DMS 273 treated with DMSO at 0.1 percent for 48 hours (cell line): ENCODE data around the gene SPAG16.
"Not testable (repeated sequence)": the region's sequence is repeated elsewhere in the genome, so short reads cannot be mapped to it uniquely, and the experiment has no call there.

Experiments
- DNase-seq: peaks from one replicate; lab custom pipeline; 2025; lab: John Stamatoyannopoulos, UW

The SPAG16 gene

DNA sequence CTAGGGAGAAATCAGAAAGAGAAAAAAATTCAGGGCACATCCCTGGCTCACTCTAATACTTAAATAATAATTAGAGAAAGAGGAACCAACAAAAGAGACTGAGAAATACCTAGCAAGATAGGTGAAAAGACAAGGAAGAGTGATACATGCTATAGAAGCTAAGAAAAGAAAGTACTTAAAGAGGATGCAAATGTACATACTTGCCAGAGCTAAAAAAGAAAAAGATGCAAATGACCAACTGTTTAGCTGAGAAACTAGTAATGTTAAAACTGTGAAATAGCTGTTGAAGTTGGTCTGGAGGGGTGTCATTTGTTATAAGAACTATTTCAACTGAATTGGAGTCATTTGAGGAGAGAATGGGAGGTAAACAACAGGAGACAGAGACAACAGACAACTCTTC lies 412.2 kb downstream of the SPAG16 start:
- no peak for DNase-seq

DNA sequence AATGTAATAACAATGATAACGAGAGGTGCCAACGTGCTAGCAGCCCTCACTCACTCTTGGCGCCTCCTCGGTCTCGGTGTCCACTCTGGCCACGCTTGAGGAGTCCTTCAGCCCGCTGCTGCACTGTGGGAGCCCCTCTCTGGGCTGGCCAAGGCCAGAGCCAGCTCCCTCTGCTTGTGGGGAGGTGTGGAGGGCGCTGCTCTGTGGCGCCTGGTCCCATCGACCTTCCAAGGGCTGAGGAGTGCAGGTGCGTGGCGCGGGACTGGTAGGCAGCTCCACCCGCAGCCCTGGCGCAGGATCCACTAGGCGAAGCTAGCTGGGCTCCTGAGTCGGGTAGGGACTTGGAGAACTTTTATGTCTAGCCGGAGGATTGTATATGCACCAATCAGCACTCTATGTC lies 417.1 kb downstream of the SPAG16 start:
- not testable (repeated sequence) for DNase-seq

DNA sequence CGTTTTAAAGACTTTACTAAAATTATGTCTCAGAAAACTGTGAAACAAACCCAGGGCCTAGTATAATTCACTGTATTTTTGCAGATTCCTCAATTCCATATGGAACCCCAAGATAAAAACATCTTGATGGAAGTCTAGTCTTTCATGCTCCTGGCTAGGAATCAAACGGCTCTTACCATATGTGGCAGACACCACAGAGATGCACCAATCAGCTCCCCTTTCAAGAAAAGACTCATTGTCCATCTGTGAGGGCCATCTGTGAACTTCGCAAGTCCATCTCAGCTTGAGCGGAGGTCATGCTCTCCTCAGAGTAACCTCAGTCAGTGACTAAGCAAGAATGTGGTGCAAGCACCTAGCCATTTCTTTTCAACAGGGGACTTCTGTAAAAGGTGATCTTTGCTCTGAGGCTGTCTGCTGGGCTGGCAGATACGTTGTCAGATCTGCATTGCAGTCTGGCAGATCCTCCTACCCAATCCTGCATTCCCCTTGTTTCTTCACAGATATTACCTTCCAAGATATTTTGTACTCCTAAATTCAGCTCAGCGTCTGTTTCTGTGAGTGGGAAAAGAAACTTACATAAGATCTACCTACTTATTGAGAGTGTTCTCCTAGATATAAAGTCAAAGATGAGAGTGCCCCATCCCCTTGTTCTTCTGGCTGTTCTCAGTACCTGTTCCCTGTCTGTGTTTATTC lies 419.3 kb downstream of the SPAG16 start:
- no peak for DNase-seq

DNA sequence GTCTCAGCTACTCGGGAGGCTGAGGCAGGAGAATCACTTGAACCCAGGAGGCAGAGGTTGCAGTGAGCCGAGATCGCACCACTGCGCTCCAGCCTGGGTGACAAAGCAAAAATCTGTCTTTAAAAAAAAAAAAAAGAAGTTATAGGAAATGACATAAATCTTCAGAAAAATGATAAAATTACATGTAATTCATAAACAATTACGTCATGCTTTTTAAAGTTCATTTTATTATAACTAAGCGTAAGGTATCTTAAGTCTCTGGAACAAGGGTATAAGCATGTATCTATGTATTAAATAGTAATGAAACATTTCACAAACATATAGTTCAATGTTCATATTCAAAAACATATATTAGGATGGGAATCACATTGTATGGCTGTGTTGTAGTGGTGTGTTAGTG lies 425.9 kb downstream of the SPAG16 start:
- no peak for DNase-seq

DNA sequence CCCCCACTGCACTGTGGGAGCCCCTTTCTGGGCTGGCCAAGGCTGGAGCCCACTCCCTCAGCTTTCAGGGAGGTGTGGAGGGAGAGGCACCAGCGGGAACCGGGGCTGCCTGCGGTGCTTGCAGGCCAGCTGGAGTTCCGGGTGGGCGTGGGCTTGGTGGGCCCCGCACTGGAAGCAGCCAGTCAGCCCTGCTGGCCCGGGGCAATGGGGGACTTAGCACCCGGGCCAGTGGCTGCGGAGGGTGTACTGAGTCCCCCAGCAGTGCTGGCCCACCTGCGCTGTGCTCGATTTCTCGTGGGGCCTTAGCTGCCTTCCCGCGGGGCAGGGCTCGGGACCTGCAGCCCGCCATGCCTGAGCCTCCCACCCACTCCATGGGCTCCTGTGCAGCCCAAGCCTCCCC lies 434.1 kb downstream of the SPAG16 start:
- not testable (repeated sequence) for DNase-seq

DNA sequence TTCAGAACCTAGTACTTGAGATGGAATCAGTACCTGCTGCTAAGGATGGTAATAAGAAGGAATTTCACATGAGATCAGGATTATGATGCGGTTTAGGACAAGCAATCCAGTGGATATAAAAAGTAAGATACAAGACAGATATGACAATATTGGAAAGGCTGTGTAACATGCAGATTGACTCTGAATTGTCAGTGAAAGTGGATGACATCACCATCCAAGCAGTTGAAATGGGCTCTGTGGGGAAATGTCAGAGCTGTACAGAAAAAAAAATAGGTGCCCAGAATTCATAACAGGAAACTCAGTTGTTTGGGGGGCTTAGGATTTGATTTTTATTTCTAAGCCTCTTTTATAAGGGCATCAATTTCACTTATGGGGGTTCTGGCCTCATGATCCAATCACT lies 438.3 kb downstream of the SPAG16 start:
- DNase-seq, result no peak

DNA sequence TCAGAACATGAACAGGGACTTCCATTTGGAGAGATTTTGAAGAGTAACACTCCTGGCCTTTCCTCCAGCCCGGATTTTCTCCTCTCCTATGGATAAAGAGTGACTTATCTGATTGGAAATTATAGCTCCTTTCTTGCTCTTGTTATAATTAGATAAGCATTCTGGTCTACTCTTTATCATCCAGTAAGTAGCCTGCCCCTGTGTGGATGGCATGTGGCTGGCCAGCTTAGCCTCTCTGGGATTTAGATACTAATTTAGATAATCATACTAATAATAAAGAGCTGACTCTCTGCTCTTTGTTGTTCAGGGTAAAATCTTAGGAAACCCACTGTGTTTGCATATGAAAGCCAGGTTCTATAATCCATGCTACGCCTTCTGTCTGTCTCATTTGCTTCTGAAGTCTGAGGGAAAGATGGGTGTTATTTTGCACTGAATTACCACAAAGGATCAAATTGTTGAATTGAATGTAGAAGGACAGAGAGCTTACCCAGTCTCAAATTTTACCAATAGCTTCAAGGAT lies 438.8 kb downstream of the SPAG16 start:
- no peak for DNase-seq

DNA sequence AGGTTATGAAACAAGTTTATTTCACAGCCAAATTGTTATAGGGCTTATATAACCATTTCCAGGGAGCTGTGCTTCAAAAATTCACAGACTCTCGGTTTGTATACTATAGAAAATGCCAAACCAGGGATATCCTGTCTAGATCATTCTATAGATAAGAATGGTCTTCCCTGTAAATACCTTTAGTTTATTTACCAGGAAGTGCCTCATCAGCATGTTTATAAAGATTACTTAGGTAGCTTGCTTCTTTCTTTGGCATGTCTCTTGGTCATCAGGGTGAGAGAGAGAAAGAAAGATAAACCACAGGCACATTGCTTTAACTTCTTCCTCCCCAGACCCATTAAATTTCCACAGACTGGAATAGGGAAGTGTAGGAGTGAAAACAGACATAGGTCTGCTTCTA lies 439.4 kb downstream of the SPAG16 start:
- no peak for DNase-seq

DNA sequence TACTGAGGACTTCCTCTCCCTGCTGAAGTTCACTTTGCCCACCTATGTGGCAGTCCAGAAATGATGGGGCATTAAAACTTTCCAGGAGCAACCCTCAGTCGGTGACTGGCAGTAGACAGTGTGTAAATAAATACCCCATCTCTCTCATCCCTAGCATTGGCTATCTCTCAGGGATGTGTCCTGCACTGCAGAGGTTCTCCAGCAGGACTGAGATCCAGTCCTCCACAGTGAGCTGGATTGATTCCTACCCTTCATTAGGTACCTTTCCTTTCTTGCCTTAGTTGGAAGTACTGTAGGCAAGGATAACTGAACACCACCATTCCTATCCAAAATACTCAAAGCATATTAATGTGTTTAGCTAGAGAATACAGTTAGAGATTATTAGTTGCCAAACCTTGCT lies 441.8 kb downstream of the SPAG16 start:
- no peak for DNase-seq

DNA sequence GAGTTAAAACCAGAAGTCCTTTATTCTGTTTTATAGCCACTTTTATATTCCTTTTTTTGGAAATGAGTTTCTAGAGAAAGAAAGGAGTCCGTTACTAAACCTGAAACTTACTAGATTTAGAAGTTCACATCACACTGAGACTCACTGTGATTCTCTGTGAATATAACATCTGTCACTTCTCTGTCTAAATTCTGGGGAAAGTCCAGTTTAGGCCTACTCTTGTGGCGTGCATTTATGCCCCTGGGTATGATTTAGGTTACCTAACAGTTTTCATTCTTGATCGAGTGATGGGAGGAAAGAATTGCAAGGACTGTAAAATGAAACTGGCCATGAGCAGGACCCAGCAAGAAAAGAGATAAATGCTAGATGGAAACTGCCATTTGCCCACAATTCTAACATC lies 449.6 kb downstream of the SPAG16 start:
- DNase-seq, result no peak

DNA sequence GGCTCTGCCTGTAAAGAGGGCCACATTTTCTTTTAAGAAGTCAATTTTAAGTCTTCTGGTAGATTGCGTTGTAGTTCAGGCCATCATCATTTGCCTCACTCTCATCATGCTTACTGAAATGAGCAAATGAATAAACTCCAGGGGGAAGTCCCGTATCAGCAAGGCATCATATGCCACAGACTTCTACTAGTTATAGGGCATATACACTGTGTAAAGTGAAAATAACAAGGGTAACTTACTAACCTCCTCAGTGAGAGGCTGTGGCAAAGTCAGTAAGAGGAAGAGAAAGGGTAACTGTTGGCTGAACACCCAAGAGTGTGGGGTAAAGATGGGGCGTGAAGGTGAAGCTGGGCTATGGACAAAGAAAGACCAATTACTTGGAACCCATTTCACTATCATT lies 456.2 kb downstream of the SPAG16 start:
- DNase-seq, result no peak

DNA sequence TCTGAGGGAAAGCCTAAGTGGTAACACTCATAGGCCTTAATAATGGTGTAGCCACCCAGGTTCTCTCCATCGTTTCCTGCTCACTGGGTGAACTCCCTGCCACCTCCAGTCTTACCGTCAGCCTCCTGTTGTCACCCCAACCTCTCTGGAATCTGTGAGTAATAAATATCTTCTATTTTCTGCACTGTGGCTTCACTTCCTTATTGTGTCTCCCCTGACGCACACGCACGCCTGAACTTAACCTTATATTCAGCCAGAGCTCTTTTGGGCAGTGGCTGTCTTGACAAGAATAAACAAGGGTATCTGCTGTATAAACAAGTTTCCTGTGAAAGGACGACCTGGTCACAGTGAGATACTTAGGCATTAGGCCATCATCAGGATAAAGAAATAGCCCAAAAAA lies 467.2 kb downstream of the SPAG16 start:
- DNase-seq, result no peak

DNA sequence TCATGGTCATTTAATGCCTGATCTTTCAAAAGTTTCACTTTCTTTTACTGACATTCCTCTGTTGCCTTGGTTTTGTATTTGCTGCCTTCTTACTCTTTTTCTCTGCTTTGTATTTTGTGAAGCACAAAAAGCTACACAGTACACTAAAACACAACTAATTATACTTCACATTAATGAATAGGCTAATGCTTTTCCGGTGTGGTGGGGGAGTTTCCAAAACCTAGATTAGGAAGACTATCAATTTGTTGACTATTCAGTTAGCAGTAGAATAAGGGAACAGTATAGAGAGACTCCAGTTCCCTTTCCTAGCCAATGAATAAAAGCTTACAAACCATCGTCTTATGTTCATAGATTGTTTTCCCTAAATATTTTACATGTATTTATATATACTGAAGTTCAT lies 468.3 kb downstream of the SPAG16 start:
- DNase-seq, result no peak

DNA sequence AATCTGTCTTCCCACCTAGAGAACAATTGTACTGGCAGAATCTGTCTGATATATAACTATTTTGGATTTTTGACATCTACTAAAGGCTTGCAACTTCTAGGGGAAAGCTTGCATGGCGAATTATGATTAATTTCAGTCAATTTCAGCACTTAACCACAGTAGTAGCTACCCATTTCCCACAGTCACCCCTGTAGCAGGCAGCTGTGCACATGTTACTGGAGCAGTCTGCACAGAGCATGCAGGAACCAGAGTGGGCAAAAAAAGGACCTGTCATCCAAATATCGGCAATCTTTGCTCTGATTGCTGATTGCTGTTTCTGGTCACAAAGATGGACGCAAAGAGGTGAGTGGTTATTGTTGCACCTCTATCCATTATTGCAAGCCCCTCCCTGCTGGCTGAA lies 473.3 kb downstream of the SPAG16 start:
- DNase-seq, result no peak

DNA sequence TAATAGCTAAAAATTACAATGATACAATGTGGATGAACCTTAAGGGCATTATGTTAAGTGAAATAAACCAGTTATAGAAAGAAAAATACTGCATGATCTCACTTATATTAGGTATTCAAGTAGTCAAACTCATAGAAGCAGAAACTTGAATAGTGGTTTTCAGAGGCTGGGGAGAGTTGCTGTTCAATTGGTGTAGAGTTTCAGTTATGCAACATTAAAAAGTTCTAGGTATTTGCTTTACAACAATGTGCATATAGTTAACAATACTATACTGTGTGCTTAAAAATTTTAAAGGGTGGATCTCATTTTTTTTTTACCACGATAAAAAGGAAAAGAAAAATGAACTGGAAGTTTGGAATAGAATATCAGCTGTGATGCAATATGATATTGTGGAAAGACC lies 479.1 kb downstream of the SPAG16 start:
- no peak for DNase-seq

DNA sequence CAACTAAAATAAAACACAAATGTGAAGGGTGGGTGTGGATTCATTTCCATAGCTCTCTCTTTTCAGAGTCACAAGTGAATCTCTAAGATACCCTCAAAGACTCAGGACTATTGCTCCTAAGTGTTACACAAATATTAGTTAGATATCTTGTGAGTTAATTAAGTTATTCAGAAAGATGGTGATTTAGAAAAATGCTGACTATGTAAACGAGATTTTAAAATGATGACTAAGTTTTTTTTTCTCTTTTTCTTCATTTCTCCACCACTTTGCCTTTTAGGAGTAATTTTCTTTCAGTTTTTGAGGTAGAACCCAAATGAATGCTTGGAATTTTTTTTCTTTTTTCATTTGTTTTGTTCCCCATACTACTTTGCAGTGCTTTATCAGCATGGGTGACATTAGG lies 479.7 kb downstream of the SPAG16 start:
- no peak for DNase-seq

DNA sequence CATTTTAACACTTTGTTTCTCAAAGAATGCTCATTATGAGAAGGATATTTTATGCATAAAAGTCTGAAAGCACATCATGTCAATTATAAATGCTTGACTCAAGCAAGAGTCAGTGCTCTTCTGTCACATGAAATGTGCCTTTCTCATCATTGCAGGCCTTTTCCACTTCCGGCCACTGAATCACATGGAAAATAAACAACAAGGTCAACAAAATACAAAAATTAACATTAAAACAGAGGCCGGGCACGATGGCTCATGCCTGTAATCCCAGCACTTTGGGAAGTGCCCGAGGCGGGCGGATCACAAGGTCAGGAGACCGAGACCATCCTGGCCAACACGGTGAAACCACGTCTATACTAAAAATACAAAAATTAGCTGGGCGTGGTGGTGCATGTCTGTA lies 480.6 kb downstream of the SPAG16 start:
- DNase-seq, result no peak

DNA sequence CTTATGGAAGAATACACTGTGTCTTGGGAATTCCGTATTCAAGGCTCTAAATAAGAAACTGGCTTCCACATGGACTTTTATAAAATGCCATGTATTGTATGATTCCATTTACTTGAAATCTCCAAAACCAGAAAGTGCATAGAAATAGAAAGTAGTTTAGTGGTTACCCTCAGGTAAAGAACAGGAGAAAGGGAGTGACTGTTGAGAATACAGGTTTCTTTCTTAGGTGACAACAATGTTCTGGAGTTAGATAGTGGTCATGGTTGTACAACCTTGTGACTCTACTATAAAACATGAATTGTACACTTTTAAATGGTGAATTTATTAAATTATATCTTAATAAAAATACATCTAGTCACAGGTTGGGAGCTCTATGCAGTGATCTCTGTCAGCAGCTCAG lies 481.8 kb downstream of the SPAG16 start:
- no peak for DNase-seq

DNA sequence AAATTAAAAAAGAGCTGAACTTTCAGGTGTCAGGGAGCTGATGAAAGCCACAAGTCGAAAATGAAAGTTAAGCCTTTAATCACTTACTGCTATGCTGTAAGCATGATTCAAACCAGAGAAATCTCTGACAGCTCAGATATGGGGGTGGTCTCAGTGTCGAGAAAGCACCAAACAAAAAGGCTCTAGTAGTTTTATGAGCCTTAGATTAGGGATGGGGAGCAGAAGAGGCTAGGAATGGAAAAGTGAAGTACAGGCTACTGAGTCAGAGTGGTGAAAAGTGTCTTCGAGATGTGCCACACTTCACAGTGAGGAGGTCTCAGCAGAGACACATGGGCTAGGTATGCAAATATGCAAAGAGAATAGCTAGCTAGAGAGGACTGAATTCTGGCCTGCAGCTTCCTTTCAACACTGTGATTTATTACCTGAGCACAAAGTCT lies 482.2 kb downstream of the SPAG16 start:
- no peak for DNase-seq

DNA sequence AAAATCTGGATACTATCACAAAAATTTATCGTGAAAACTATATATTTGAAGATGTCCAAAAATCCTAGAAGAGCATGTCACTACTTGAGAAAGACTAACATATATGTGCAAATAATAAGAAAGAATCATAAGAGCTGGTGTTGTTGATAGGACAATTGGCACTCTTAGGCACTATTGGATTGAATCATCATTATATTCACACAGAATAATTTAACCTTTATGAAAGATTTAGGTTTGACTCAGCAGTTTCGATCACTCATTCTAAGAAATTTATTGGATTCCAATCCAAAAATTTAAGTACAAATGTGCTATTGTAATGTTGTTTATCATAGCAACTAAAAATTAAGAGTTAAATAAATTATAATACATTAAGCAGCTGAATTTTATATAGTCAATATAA lies 503.6 kb downstream of the SPAG16 start:
- no peak for DNase-seq

DNA sequence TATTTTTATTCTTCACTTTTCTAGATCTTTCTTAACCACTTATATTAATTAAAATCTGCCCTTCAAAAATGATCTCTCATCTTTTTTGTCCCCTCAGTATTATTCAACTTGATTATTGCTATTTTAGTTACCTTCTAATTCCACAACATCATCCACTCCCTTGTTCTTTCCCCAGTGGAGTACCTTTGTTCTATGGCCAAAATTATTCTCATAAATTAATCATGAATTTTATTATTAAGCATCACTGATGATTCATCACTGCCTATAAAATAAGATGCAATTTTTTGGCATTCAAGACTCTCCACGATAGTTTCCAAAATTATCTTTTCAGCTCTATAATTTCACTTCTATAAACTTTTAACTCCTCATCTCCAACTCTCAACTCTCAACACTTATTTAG lies 505.7 kb downstream of the SPAG16 start:
- DNase-seq, result no peak

DNA sequence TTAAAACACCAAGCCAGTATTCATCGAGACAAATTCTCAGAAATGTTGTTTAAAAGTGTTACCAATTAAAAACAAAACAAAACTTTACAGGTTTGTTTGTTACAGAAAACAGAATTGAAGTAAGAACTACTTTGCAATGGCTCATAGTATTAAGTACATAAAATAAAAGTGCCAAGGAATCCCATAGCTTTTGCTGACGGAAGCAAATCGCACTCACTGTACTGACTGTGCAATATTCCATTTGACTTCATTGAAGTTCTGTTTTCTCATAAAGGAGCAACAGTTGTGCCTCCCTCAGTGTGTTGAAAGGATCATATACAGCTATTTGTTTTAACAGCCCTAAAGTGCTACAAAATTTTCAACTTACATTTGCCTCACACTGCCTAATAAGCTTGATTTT lies 507.8 kb downstream of the SPAG16 start:
- no peak for DNase-seq

DNA sequence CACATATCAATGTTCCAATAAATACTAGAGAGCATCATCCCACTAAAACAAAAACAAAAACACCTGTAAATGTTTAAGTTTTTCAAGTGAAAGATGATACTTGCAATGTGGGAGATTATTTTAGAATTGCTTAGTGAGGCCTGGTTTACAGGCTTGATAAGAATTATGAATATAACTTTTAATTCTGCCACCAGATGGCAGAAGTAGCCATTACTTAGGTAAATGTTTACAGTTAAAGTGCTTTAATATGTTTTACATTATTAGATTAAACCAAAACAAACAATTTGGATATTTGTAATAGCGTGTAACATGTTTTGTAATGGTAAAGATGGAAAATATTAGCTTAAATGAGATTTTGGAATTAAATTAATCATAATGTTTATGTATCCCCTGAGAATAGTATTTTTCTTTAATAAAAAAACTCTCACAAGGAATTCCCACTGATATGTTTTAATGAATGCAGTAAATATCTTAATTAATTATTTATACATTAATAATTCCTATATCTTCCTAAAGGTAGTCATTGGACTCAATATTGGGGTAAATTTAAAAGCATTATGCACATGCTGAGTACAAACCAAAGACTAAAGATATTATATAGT lies 522.0 kb downstream of the SPAG16 start:
- no peak for DNase-seq

DNA sequence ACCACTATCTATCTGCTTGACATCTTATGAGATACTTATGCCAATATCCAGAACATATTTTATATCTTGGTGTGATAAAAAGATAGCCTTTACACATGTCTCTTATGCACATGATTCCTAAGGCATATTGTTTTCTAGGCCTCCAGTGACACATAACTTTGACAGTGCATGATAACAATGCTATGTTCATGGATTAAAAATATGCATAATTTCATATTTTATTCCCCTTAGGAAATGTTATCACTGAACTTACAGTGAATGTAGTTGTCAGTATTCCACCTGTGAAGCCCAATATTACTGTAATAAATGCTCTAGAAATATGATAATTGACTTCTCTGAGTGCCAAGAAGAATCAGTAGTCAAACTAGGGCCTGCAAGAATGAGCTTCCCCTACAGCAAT lies 532.3 kb downstream of the SPAG16 start:
- DNase-seq, result no peak
